Kidney (tissue), 14 donors: ENCODE results near the gene SMCHD1. TPM values are rescaled to one million over a fixed set of nuclear protein-coding genes. Genes with fewer than 3 reads are reported as not detected.

Experiments
- DNase-seq, 5 donors: peaks; one replicate each; pipeline ENCODE4 v3.0.0-alpha.2; 2013 to 2020
- FAIRE-seq: peaks from 2 replicates; lab custom pipeline; 2012; peaks lifted over from hg19 to GRCh38; lab: Jason Lieb, UNC
- H3K27ac ChIP-seq, 2 donors: one replicate each; pipeline ENCODE4 v1.7.0; 2013; ENCODE audit warnings: low read depth in 2 of 2, low read length in 2 of 2, inconsistent platforms in 1 of 2
- H3K27me3 ChIP-seq: one replicate; pipeline ENCODE4 v1.7.1; 2013; ENCODE audit warnings: low read length, inconsistent platforms; ENCODE audit not compliant: control insufficient read depth, insufficient read depth
- H3K36me3 ChIP-seq, 3 donors: one replicate each; pipeline versions ENCODE4 v1.7.0 to v1.7.1; 2013; ENCODE audit warnings: low read length in 3 of 3, control low read depth in 1 of 3, inconsistent platforms in 1 of 3; ENCODE audit not compliant: insufficient read depth in 3 of 3, control insufficient read depth in 2 of 3
- H3K4me1 ChIP-seq, 3 donors: one replicate each; pipeline versions ENCODE4 v1.7.0 to v1.7.1; 2013; ENCODE audit warnings: low read length in 3 of 3, inconsistent platforms in 1 of 3, low read depth in 1 of 3; ENCODE audit not compliant: control insufficient read depth in 2 of 3, insufficient read depth in 2 of 3
- H3K4me3 ChIP-seq, 3 donors: one replicate each; pipeline versions ENCODE4 v1.7.0 to v1.8.1; 2013; ENCODE audit warnings: low read length in 3 of 3, control low read depth in 1 of 3, inconsistent platforms in 1 of 3
- H3K9ac ChIP-seq, 3 donors: one replicate each; pipeline versions ENCODE4 v1.7.0 to v1.7.1; 2013; ENCODE audit warnings: low read length in 3 of 3, control low read depth in 1 of 3, inconsistent platforms in 1 of 3
- H3K9me3 ChIP-seq, 3 donors: one replicate each; pipeline versions ENCODE4 v1.7.0 to v1.7.1; 2013; ENCODE audit warnings: low read length in 3 of 3, control low read depth in 1 of 3, inconsistent platforms in 1 of 3; ENCODE audit not compliant: control insufficient read depth in 2 of 3, insufficient read depth in 1 of 3
- intact Hi-C: fragments of 100-400 bp; cut with DNase I; formaldehyde crosslinking; loops from one replicate; pipeline ENCODE4 v1.11.1; 2022
- polyA plus RNA-seq: library from polyadenylated mRNA; stranded (reverse); fragments of 350-450 nt; fragmentation: Illumina TruSeq; extraction: RNeasy Lipid Tissue Mini Kit (QIAGEN cat#74804); gene quantifications from one replicate; pipeline ENCODE4 v1.2.3, GENCODE V29; 2014; ENCODE audit warnings: low read depth, low replicate concordance; ENCODE audit not compliant: insufficient read depth
- total RNA-seq: library from RNA; stranded (reverse); fragmentation: NEBNext Ultra II Directional; extraction: Animal tissue kit (Norgen Biotek cat#: 25700); gene quantifications from one replicate; pipeline ENCODE4 v1.2.1, GENCODE V29; 2021
- TF ChIP-seq, protein P1 (sequence below): IDR thresholded peaks from 3 replicates; pipeline ENCODE4 v1.5.1; 2012; ENCODE audit warnings: mild to moderate bottlenecking, moderate library complexity, borderline replicate concordance; ENCODE audit not compliant: insufficient read depth; ENCODE audit errors: extremely low read depth
- donor health status: control.
- donor health status: control.
- donor health status: control.
- donor health status: control.
- donor health status: control.
- donor health status: DM: yes; HTN: yes; CAD: no.
- donor health status: Normal renal cell carcinoma (clear cell type).

Gene SMCHD1
- total and polyA plus RNA-seq, 2 donors from 2014 or later = 5.2 to 59.0 TPM

DNA sequence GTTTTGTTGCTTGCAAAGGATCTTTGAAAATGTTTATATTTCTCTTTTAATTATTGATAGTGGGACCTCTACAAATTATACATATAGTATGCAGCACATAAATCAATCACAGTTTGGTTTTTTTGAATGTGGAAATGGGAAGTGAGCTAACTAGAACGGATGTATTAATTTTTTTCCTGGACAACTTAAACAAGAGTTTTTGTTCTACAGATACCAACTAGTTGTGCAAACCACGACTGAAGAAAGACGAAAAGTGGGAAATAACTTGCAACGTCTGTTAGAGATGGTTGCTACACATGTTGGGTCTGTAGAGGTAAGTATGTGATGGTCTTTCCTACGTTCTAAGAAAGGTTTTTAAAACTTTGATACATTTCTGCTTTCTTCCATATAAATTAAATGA lies 45.0 kb upstream of the SMCHD1 start:
- Histone ChIP-seq H3K27ac (no peak overlapping the region), H3K36me3 (no peaks in the 10 kb centered on the region), H3K4me1 (no peaks in the 10 kb centered on the region), H3K9ac (no peak overlapping the region), H3K9me3 (no peaks in the 10 kb centered on the region), H3K4me3 (no peak overlapping the region), H3K27me3 (no peaks in the 10 kb centered on the region)
- TF ChIP-seq, protein P1, sequence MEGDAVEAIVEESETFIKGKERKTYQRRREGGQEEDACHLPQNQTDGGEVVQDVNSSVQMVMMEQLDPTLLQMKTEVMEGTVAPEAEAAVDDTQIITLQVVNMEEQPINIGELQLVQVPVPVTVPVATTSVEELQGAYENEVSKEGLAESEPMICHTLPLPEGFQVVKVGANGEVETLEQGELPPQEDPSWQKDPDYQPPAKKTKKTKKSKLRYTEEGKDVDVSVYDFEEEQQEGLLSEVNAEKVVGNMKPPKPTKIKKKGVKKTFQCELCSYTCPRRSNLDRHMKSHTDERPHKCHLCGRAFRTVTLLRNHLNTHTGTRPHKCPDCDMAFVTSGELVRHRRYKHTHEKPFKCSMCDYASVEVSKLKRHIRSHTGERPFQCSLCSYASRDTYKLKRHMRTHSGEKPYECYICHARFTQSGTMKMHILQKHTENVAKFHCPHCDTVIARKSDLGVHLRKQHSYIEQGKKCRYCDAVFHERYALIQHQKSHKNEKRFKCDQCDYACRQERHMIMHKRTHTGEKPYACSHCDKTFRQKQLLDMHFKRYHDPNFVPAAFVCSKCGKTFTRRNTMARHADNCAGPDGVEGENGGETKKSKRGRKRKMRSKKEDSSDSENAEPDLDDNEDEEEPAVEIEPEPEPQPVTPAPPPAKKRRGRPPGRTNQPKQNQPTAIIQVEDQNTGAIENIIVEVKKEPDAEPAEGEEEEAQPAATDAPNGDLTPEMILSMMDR = no peak
- DNase-seq = no peak
- intact Hi-C loops = no loop called here
- no peak for FAIRE-seq

DNA sequence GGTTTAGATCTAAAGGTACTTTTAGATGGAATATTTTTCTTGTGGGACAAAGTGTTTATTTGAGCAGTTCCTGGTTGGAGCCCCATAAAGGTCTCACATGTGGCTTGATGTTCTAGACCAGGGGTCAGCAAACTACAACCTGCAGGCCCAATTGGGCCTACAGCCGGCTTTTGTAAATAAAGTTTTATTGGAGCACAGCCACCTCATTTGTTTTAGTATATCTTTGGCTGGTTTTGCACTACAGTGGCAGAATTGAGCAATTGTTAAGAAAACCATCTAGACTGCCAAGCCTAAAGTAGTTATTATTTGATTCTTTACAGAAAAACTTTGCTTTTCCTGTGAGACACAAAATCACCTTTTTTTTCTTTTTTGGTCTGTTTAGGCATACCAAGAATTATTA lies 42.5 kb upstream of the SMCHD1 start:
- FAIRE-seq (no peak), DNase-seq (no peak)
- intact Hi-C loops = no loop called here
- Histone ChIP-seq H3K9me3 (no peaks in the 10 kb centered on the region), H3K27me3 (no peaks in the 10 kb centered on the region), H3K4me1 (no peaks in the 10 kb centered on the region), H3K36me3 (no peaks in the 10 kb centered on the region), H3K4me3 (no peak overlapping the region), H3K9ac (no peak overlapping the region), H3K27ac (no peak overlapping the region)
- TF ChIP-seq, protein P1 = no peak

DNA sequence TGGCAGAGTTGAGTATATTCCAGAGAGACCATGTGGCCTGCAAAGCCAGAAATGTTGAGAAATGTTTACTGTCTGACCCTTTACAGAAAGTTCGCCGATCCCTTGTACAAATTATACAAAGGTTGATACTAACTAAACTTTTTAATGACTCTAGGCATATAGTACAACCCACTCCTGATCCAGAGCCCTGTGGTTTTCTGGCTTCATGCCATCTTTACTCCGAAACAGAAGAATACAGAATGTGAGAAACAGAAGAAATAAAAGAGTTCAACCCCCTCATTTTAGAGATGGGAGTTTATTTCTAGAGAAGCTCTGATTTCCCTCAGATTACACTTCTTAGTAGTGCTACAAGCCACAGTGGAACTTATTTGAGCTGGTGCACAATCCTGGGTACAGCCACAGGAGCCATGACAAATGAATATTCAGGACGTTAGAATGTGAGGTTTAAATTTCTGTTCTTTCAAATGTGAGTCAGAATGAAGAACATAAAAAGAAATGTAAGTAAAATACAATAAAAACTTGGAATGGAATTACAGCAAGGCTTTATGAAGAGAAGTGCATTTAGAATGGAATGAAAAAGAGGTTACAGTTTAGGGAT lies 38.0 kb upstream of the SMCHD1 start:
- no peaks in the 10 kb centered on the region for H3K4me1 ChIP-seq
- TF ChIP-seq, protein P1 = no peak
- H3K4me3 ChIP-seq = no peak overlapping the region
- DNase-seq = no peak
- no peaks in the 10 kb centered on the region for H3K9me3 ChIP-seq
- no peak overlapping the region for H3K9ac ChIP-seq
- FAIRE-seq = no peak
- intact Hi-C loops = no loop called here
- H3K36me3 ChIP-seq = no peaks in the 10 kb centered on the region
- H3K27ac ChIP-seq = no peak overlapping the region
- no peaks in the 10 kb centered on the region for H3K27me3 ChIP-seq

DNA sequence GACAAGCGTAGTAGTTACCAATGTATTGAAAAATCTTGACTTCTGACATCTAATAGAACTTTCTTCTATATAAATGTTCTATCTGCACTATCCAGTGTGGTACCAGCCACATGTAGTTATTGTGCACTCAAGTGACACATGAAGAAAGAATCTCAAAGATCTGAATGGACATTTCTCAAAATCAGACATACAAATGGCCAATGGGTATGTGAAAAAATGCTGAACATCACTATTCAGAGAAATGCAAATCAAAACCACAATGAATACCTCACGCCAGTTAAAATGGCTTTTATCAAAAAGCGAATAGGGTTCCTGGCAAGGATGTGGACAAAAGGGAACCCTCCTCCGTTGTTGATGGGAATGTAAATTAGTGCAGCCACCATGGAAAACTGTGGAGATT lies 37.5 kb upstream of the SMCHD1 start:
- intact Hi-C loops = no loop called here
- no peaks in the 10 kb centered on the region for H3K36me3 ChIP-seq
- no peaks in the 10 kb centered on the region for H3K27me3 ChIP-seq
- FAIRE-seq (no peak), DNase-seq (no peak)
- H3K4me3 ChIP-seq = no peak overlapping the region
- no peaks in the 10 kb centered on the region for H3K9me3 ChIP-seq
- no peak overlapping the region for H3K9ac ChIP-seq
- H3K4me1 ChIP-seq = no peaks in the 10 kb centered on the region
- TF ChIP-seq, protein P1 = no peak
- no peak overlapping the region for H3K27ac ChIP-seq
